GM23338 (cell line): Measurements from ENCODE around the gene SBK3. TPM values are rescaled to one million over a fixed set of nuclear protein-coding genes. Genes with fewer than 3 reads are reported as not detected.

Source experiments
- ATAC-seq: fragments of 200-7000 bp; cut with Tn5 transposase; 3 replicates; pipeline ENCODE4 v1.9.1; 2020
- DNase-seq: peaks from one replicate; pipeline ENCODE4 v3.0.0-alpha.2; 2015; ENCODE audit warnings: low spot score
- H2AFZ ChIP-seq: fragments of 200-600 bp; sonication (generic); 2 replicates; pipeline ENCODE4 v1.8.0; 2016; ENCODE audit warnings: antibody characterized with exemption, mild to moderate bottlenecking, moderate library complexity
- H3F3A ChIP-seq: fragments of 200-600 bp; sonication (generic); replicated peaks from 2 replicates; pipeline ENCODE4 v1.8.0; 2017; ENCODE audit warnings: antibody characterized with exemption, mixed run types, low read depth
- H3K27ac ChIP-seq: fragments of 200-600 bp; sonication (generic); 2 replicates; pipeline ENCODE4 v1.6.1; 2016; ENCODE audit warnings: low read depth
- H3K27me3 ChIP-seq: fragments of 200-600 bp; sonication (generic); 2 replicates; pipeline ENCODE4 v1.8.0; 2016; ENCODE audit warnings: mild to moderate bottlenecking, mixed run types, moderate library complexity; ENCODE audit not compliant: insufficient read depth
- H3K36me3 ChIP-seq: fragments of 200-600 bp; sonication (generic); 2 replicates; pipeline ENCODE4 v1.8.0; 2016; ENCODE audit warnings: mild to moderate bottlenecking; ENCODE audit not compliant: insufficient read depth
- H3K4me1 ChIP-seq: fragments of 200-600 bp; sonication (generic); 2 replicates; pipeline ENCODE4 v1.8.0; 2016; ENCODE audit warnings: mild to moderate bottlenecking, moderate library complexity; ENCODE audit not compliant: insufficient read depth
- H3K4me2 ChIP-seq: fragments of 200-600 bp; sonication (generic); 2 replicates; pipeline ENCODE4 v1.7.1; 2017; ENCODE audit warnings: mixed run types
- H3K4me3 ChIP-seq: fragments of 200-600 bp; sonication (generic); 2 replicates; pipeline ENCODE4 v1.6.1; 2016; ENCODE audit warnings: mixed run types
- H3K79me2 ChIP-seq: fragments of 200-600 bp; sonication (generic); replicated peaks from 2 replicates; pipeline ENCODE4 v1.8.0; 2017; ENCODE audit warnings: mild to moderate bottlenecking; ENCODE audit not compliant: insufficient read depth
- H3K9me2 ChIP-seq: fragments of 200-600 bp; sonication (generic); 2 replicates; pipeline ENCODE4 v1.8.0; 2017; ENCODE audit not compliant: insufficient read depth
- H4K20me1 ChIP-seq: fragments of 200-600 bp; sonication (generic); replicated peaks from 2 replicates; pipeline ENCODE4 v1.8.0; 2017; ENCODE audit warnings: mild to moderate bottlenecking; ENCODE audit not compliant: insufficient read depth
- H3K27ac Mint-ChIP-seq: 2 replicates; pipeline ENCODE4 v1.8.0; 2020; ENCODE audit warnings: inconsistent platforms, mild to moderate bottlenecking, moderate library complexity, mixed read lengths
- H3K27me3 Mint-ChIP-seq: 3 replicates; pipeline ENCODE4 v1.8.0; 2022; ENCODE audit warnings: low read depth, mild to moderate bottlenecking, moderate library complexity, mixed read lengths, inconsistent platforms; ENCODE audit not compliant: insufficient read depth, poor library complexity
- H3K36me3 Mint-ChIP-seq: 3 replicates; pipeline ENCODE4 v1.8.0; 2021; ENCODE audit warnings: low read depth, mild to moderate bottlenecking, inconsistent platforms, moderate library complexity, mixed read lengths
- H3K4me1 Mint-ChIP-seq: 3 replicates; pipeline ENCODE4 v1.8.0; 2020; ENCODE audit warnings: mild to moderate bottlenecking, inconsistent platforms, mixed read lengths
- H3K4me3 Mint-ChIP-seq: 3 replicates; pipeline ENCODE4 v1.8.0; 2021; ENCODE audit warnings: moderate library complexity, mild to moderate bottlenecking, inconsistent platforms, mixed read lengths
- H3K9me3 Mint-ChIP-seq: 3 replicates; pipeline ENCODE4 v1.8.0; 2020; ENCODE audit warnings: moderate library complexity, mild to moderate bottlenecking, inconsistent platforms, mixed read lengths
- CREB1 ChIP-seq: fragments of 250-450 bp; sonication (Bioruptor Pico); IDR thresholded peaks from 2 replicates; pipeline ENCODE4 v1.5.0; 2020; ENCODE audit warnings: low read depth, mild to moderate bottlenecking, moderate library complexity
- CTCF ChIP-seq, 2 experiments: fragments of 200-600 bp in 1 of 2; sonication (generic) in 1 of 2; conservative IDR thresholded peaks; 2 replicates each; pipeline versions ENCODE4 v1.5.1 to v1.6.1; 2016 to 2017; ENCODE audit warnings: antibody characterized with exemption in 2 of 2, low read depth in 2 of 2, mild to moderate bottlenecking in 2 of 2, moderate library complexity in 1 of 2
- ETS1 ChIP-seq: IDR thresholded peaks from 2 replicates; pipeline ENCODE4 v1.6.1; 2016; ENCODE audit warnings: antibody characterized with exemption
- EZH2 ChIP-seq: fragments of 200-600 bp; sonication (generic); IDR thresholded peaks from one replicate; pipeline ENCODE4 v1.8.0; 2017; ENCODE audit warnings: antibody characterized with exemption, mild to moderate bottlenecking, low read depth; ENCODE audit not compliant: unreplicated experiment
- JUNB ChIP-seq: IDR thresholded peaks from one replicate; pipeline ENCODE4 v1.6.1; 2016; ENCODE audit warnings: antibody characterized with exemption; ENCODE audit not compliant: unreplicated experiment
- REST ChIP-seq: IDR thresholded peaks from one replicate; pipeline ENCODE4 v1.6.1; 2018; ENCODE audit warnings: antibody characterized with exemption; ENCODE audit not compliant: unreplicated experiment
- STAT1 ChIP-seq: IDR thresholded peaks from one replicate; pipeline ENCODE4 v1.6.1; 2016; ENCODE audit warnings: antibody characterized with exemption; ENCODE audit not compliant: unreplicated experiment
- polyA plus RNA-seq: library from polyadenylated mRNA; unstranded; fragments of >200 nt; fragmentation: Nextera tagmentation; extraction: Ambion mirVana; gene quantifications from 2 replicates; pipeline ENCODE4 v1.2.1, GENCODE V29; 2016
- total RNA-seq: library from RNA; depleted of rRNA; stranded (reverse); fragments of >200 nt; shearing (Covaris generic); gene quantifications from 2 replicates; pipeline ENCODE4 v1.2.3, GENCODE V29; 2014

Gene SBK3
- total and polyA plus RNA-seq, 2 experiments from 2014 or later: 0.27 to 0.94 TPM

- TF ChIP-seq JUNB (no peak), ETS1 (no peak), STAT1 (no peak), EZH2 (no peak), CREB1 (CRISPR knock-in tag) (no peak)
- Histone ChIP-seq H3K4me3 (no peak overlapping the region), H3K36me3 (no peaks in the 10 kb centered on the region), H3F3A (0 out of 2 replicates have a peak, but pooled peaks cover 7% of the 10 kb centered on the region), H4K20me1 (no peaks in the 10 kb centered on the region), H3K27ac (no peak overlapping the region), H3K9me2 (peaks cover 5% of the 10 kb centered on the region; the same call in 1 of the 2 replicates), H3K4me1 (peaks cover 7% of the 10 kb centered on the region; the same call in 1 of the 2 replicates), H2AFZ (no peak overlapping the region), H3K27me3 (no peaks in the 10 kb centered on the region), H3K79me2 (no peaks in the 10 kb centered on the region), H3K4me2 (no peak overlapping the region)
- H3K9me3 Mint-ChIP-seq: peaks cover 6% of the 10 kb centered on the region
- H3K4me3 Mint-ChIP-seq: no peak overlapping the region
- peaks cover 13% of the 10 kb centered on the region for H3K27me3 Mint-ChIP-seq
- H3K27ac Mint-ChIP-seq: no peak overlapping the region
- DNase-seq (no peak), ATAC-seq (no peak)
- peaks cover 6% of the 10 kb centered on the region for H3K4me1 Mint-ChIP-seq
- H3K36me3 Mint-ChIP-seq: no peaks in the 10 kb centered on the region; the same call in 2 of the 3 replicates
Observed at GRCh38 chr19:55539090-55539984, 6.0 kb downstream of the SBK3 start.

GRCh38 chr19:55538132-55538531 lies 7.2 kb downstream of the SBK3 start:
- no peaks in the 10 kb centered on the region for H4K20me1 ChIP-seq
- H3K4me2 ChIP-seq: peak overlapping the region; percentile 62
- no peaks in the 10 kb centered on the region for H3K79me2 ChIP-seq
- H3K4me1 Mint-ChIP-seq: peaks cover 6% of the 10 kb centered on the region
- ATAC-seq: peak; percentile 5; the same call in 1 of the 3 replicates
- peaks cover 5% of the 10 kb centered on the region; the same call in 1 of the 2 replicates for H3K9me2 ChIP-seq
- H3F3A ChIP-seq: 0 out of 2 replicates have a peak, but pooled peaks cover 7% of the 10 kb centered on the region
- H3K36me3 Mint-ChIP-seq: no peaks in the 10 kb centered on the region; the same call in 2 of the 3 replicates
- H2AFZ ChIP-seq: no peak overlapping the region; the same call in 1 of the 2 replicates
- H3K4me3 ChIP-seq: no peak overlapping the region
- H3K27ac ChIP-seq: peak overlapping the region; percentile 78; the same call in 1 of the 2 replicates
- H3K27ac Mint-ChIP-seq: no peak overlapping the region
- peaks cover 3% of the 10 kb centered on the region; the same call in 2 of the 3 replicates for H3K9me3 Mint-ChIP-seq
- peaks cover 13% of the 10 kb centered on the region for H3K27me3 Mint-ChIP-seq
- H3K36me3 ChIP-seq: no peaks in the 10 kb centered on the region
- H3K4me3 Mint-ChIP-seq: no peak overlapping the region
- H3K27me3 ChIP-seq: no peaks in the 10 kb centered on the region
- peaks cover 7% of the 10 kb centered on the region; the same call in 1 of the 2 replicates for H3K4me1 ChIP-seq
- peak; percentile 49 for DNase-seq
- no peak for TF ChIP-seq JUNB
- TF ChIP-seq REST: no peak
- no peak for TF ChIP-seq CTCF (conservative IDR thresholded peaks at IDR 0.05; ENCODE audit: low read depth in 2 of 2)
